ENCODE results near the gene TRIM56.

DNA sequence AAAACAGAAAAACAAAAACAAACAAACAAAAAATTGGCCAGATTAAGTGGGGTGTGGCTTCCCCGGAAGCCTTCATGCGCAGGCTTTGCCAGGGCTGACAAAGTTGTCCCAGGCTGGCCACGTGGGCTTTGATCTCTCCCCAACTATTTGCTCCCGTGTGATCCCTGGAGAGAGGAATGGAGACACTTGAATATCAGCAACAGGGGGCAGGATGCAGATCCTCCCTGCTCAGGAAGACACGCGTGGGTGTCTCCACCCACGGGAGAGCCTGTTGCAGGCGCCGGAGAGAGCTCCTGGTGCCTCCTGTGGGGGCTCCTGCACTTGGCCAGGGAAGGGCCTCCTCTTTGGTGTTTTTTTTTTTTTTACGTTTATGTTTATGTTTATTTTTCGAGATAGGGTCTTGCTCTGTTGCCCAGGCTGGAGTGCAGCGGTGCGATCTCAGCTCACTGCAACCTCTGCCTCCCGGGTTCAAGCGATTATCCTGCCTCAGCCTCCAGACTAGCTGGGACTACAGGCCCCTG is 19.0 kb downstream of the TRIM56 start:
- TF ChIP-seq ZNF274 (IDR thresholded peaks at IDR 0.05; ENCODE audit: low read depth, low read length): no peak
- no peak for TF ChIP-seq YY1 (IDR thresholded peaks at IDR 0.05; ENCODE audit: insufficient read depth, insufficient read length)

All from NT2/D1 (cell line).